Bronchial epithelial cell (primary cell): ENCODE results near the gene SLC41A1. TPM values are rescaled to one million over a fixed set of nuclear protein-coding genes. Genes with fewer than 3 reads are reported as not detected.

Experiments
- DNase-seq: peaks from one replicate; pipeline ENCODE4 v3.0.0-alpha.2; 2010; ENCODE audit warnings: low read depth
- FAIRE-seq: peaks from 2 replicates; lab custom pipeline; 2011; peaks lifted over from hg19 to GRCh38; lab: Jason Lieb, UNC
- H3K27me3 ChIP-seq: 2 replicates; pipeline ENCODE4 v1.5.1; 2011; ENCODE audit warnings: low read length; ENCODE audit not compliant: control insufficient read depth, insufficient read depth
- H3K36me3 ChIP-seq: 2 replicates; pipeline ENCODE4 v1.5.1; 2011; ENCODE audit warnings: low read length; ENCODE audit not compliant: control insufficient read depth, insufficient read depth
- H3K4me3 ChIP-seq: 2 replicates; pipeline ENCODE4 v1.5.1; 2011; ENCODE audit warnings: mild to moderate bottlenecking, low read depth, low read length, control low read depth
- CTCF ChIP-seq: IDR thresholded peaks from 2 replicates; pipeline ENCODE4 v1.5.1; 2011; ENCODE audit warnings: mild to moderate bottlenecking, moderate library complexity, low read length, control low read depth, inconsistent platforms; ENCODE audit not compliant: insufficient read depth, severe bottlenecking
- total RNA-seq: library from RNA; depleted of rRNA; stranded (reverse); fragments of >200 nt; gene quantifications from 2 replicates; pipeline ENCODE4 v1.2.1, GENCODE V29; 2014

Gene SLC41A1
- total RNA-seq, 1 donor from 2014 or later: 6.6 TPM

- FAIRE-seq: no peak
- TF ChIP-seq CTCF: no peak
- Histone ChIP-seq H3K27me3 (no peaks in the 10 kb centered on the region), H3K4me3 (no peak overlapping the region), H3K36me3 (no peaks in the 10 kb centered on the region)
- no peak for DNase-seq
These were observed 58.1 kb downstream of the SLC41A1 start for GRCh38 chr1:205754857-205755256.

DNA sequence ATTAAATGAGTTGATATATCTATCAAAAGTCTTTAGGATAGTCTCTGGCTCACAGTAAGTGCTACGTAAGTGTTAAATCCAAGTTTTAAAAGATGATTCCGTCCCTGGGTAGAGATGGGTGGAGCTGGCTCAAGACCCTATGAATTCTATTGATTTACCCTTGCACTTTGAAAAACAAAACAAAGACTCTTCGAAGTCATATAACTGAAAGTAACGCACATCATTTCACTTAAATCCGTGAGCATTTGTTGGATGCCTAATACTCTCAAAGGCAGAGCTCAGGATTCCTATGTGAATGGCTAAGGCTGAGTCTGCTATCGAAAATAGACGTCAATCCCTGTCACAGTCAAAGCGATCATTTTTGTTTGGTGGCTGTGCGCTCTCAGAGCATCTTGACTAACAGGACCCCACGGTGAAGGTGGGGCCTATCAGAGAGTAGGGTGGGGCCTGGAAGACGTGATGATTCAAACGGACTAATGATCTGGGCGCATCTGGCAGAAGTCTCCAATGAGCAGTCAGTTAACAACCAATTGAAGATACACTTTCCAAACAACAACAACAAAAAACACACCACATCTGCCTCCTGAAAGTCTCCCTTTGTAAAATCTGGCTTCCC, 61.9 kb downstream of the SLC41A1 start:
- H3K4me3 ChIP-seq: no peak overlapping the region
- no peak for DNase-seq
- no peak for TF ChIP-seq CTCF
- no peaks in the 10 kb centered on the region for H3K27me3 ChIP-seq
- peak; percentile 47 for FAIRE-seq
- no peaks in the 10 kb centered on the region for H3K36me3 ChIP-seq

DNA sequence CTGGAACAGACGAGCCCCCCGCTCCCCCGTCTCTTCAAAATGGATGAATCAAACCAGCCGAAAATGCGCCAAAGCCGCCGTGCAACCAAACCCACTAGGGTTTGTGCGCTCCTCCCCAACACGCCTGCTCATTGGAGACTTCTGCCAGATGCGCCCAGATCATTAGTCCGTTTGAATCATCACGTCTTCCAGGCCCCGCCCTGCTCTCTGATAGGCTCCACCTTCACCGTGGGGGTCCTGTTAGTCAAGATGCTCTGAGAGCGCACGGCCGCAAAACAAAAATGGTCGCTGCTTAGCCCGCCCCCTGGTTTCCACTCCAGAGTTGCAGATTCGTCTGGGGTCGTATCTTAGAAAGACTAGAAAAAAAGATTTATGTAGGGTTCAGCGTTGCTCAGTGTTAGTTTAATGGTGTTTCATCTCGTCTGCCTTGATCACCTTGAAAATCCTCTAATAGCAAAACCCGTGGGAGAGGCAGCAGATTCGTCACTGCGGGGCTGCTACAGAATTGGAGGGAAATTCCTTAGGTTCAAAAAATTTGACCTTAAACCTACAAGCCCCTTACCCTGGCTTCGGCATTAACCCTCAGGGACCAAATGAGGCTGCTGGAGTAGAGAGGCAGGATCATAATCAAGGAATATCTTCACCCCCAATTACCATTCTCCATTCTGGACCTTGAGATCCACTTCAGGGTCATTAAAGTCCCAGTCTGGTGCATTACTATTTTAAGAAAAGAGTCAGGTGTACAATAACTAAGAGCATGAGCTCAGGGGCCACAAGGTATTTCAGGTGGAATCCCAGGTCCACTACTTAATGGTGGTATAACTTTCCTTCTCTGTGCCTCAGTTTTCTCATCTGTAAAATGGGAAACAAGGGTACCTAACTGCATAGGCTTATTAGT, 62.6 kb downstream of the SLC41A1 start, which contains the start of gene NUCKS1:
Gene NUCKS1 (minus strand): TSS at position 45 of the 898 bp plus-strand sequence. CDS start 209 bp downstream, outside the sequence.
- peak within 1 kb of the TSS; percentile 54 for H3K4me3 ChIP-seq
- no peaks in the 10 kb centered on the region for H3K36me3 ChIP-seq
- DNase-seq (peak; percentile 91), FAIRE-seq (peak; percentile 18)
- no peak for TF ChIP-seq CTCF
- no peaks in the 10 kb centered on the region for H3K27me3 ChIP-seq

GRCh38 chr1:205749234-205750137, 63.5 kb downstream of the SLC41A1 start:
- DNase-seq: peak; percentile 84
- no peak for TF ChIP-seq CTCF
- no peak for FAIRE-seq
- Histone ChIP-seq H3K4me3 (peak overlapping the region; percentile 54), H3K27me3 (no peaks in the 10 kb centered on the region), H3K36me3 (no peaks in the 10 kb centered on the region)

DNA sequence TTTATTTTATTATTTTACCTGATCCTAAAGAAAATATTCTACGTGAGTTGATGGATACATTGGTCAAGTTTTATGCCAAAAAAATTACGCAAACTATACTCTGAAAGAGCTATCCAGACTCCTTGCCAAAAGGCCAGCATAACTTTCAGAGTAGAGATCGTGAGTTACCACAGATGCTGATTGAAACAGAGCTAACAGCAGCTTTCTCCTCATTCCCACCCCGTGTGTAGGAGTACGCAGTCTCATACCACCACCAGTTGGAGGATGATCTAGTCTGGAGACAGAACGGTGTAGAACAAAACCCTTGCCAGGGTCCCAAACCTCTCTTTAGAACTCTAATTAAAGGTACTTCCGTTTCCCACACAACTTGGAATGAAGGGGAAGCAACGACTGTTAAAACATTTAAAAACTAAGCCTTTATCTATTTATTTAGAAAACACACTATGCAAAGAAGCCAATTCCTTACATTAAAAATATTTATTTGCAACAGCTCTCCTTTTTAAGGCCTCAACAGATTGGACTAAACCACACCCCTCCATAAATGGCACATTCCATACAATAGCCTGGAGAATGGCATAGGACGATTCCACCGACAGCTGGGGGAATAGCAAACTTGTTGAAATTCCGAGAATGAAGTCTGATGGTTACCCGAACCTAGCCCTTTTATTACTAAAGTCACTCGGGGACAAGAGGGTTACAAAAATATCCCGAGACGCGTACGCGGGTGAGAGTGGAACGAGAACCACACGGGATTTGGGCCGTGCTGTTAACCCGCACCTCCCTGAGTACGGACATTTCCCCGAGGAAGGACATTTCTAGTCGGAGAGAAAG, 64.4 kb downstream of the SLC41A1 start:
- H3K4me3 ChIP-seq: peak overlapping the region; percentile 54
- FAIRE-seq (no peak), DNase-seq (peak; percentile 56)
- no peaks in the 10 kb centered on the region for H3K36me3 ChIP-seq
- TF ChIP-seq CTCF: no peak
- no peaks in the 10 kb centered on the region for H3K27me3 ChIP-seq
